H1 (cell line): Measurements from ENCODE around the gene KLF16. TPM values are rescaled to one million over a fixed set of nuclear protein-coding genes. Genes with fewer than 3 reads are reported as not detected.
"Not testable (repeated sequence)": the region's sequence is repeated elsewhere in the genome, so short reads cannot be mapped to it uniquely, and the experiment has no call there.

Experiments used
- CTCF ChIA-PET: fragments of 300-600 bp; sonication (Branson Sonifier 250); formaldehyde crosslinking; loops from one replicate; lab custom pipeline; 2021; ENCODE audit not compliant: partially characterized antibody; lab: Charles Lee
- POLR2A ChIA-PET: fragments of 300-600 bp; sonication (Branson Sonifier 250); formaldehyde crosslinking; loops from one replicate; lab custom pipeline; 2021; ENCODE audit warnings: inconsistent platforms; ENCODE audit not compliant: partially characterized antibody; lab: Charles Lee
- DNase-seq, 2 experiments: peaks; one replicate each; pipeline versions ENCODE4 v3.0.0 to v3.0.0-alpha.2; 2010 to 2022; ENCODE audit warnings: low spot score in 2 of 2, low read depth in 1 of 2, mixed read lengths in 1 of 2
- FAIRE-seq: peaks from 2 replicates; lab custom pipeline; 2011; peaks lifted over from hg19 to GRCh38; lab: Jason Lieb, UNC
- H2AFZ ChIP-seq: 2 replicates; pipeline ENCODE4 v1.8.1; 2012; ENCODE audit warnings: low read length, inconsistent platforms
- H2AK5ac ChIP-seq: 2 replicates; pipeline ENCODE4 v1.6.1; 2013; ENCODE audit warnings: low read depth, low read length
- H2BK120ac ChIP-seq: replicated peaks from 2 replicates; pipeline ENCODE3; 2013; ENCODE audit warnings: low read depth, low read length, inconsistent platforms
- H2BK12ac ChIP-seq: 2 replicates; pipeline ENCODE4 v1.6.1; 2013; ENCODE audit warnings: low read depth, low read length
- H2BK15ac ChIP-seq: 2 replicates; pipeline ENCODE4 v1.6.1; 2013; ENCODE audit warnings: low read length
- H2BK20ac ChIP-seq: 2 replicates; pipeline ENCODE4 v1.6.1; 2013; ENCODE audit warnings: low read length
- H2BK5ac ChIP-seq: 2 replicates; pipeline ENCODE4 v1.6.1; 2013; ENCODE audit warnings: low read depth, low read length
- H3K14ac ChIP-seq: 2 replicates; pipeline ENCODE4 v1.6.1; 2013; ENCODE audit warnings: inconsistent platforms; ENCODE audit not compliant: insufficient read length
- H3K18ac ChIP-seq: 2 replicates; pipeline ENCODE4 v1.6.1; 2013; ENCODE audit warnings: low read length; ENCODE audit errors: extremely low read depth
- H3K23ac ChIP-seq: 2 replicates; pipeline ENCODE4 v1.6.1; 2013; ENCODE audit warnings: inconsistent platforms; ENCODE audit not compliant: insufficient read length
- H3K23me2 ChIP-seq: 2 replicates; pipeline ENCODE4 v1.6.1; 2013; ENCODE audit warnings: low read depth, low read length
- H3K27ac ChIP-seq: 2 replicates; pipeline ENCODE4 v1.6.1; 2011; ENCODE audit warnings: low read depth, low read length, inconsistent platforms
- H3K27me3 ChIP-seq, 4 experiments: replicated peaks in 1 of 4; 1 replicate in 1 of 4; 2 replicates in 3 of 4; pipeline versions ENCODE4 v1.6.1 to v1.8.1; 2011 to 2013; ENCODE audit warnings: low read length in 3 of 4, mild to moderate bottlenecking in 3 of 4, inconsistent platforms in 2 of 4, mixed read lengths in 2 of 4, moderate library complexity in 1 of 4; ENCODE audit not compliant: control insufficient read depth in 3 of 4, insufficient read depth in 3 of 4; ENCODE audit errors: extremely low read depth in 1 of 4
- H3K36me3 ChIP-seq, 4 experiments: 2 replicates each; pipeline versions ENCODE4 v1.6.1 to v1.8.1; 2011 to 2013; ENCODE audit warnings: mild to moderate bottlenecking in 4 of 4, low read length in 3 of 4, moderate library complexity in 2 of 4, control low read depth in 1 of 4, inconsistent platforms in 1 of 4; ENCODE audit not compliant: insufficient read depth in 4 of 4, control insufficient read depth in 2 of 4
- H3K4ac ChIP-seq: replicated peaks from 2 replicates; pipeline ENCODE3; 2013; ENCODE audit warnings: low read length, low read depth, mixed read lengths, inconsistent platforms; ENCODE audit not compliant: insufficient read length
- H3K4me1 ChIP-seq, 4 experiments: replicated peaks in 1 of 4; 1 replicate in 1 of 4; 2 replicates in 3 of 4; pipeline versions ENCODE4 v1.6.1 to v1.8.1; 2011 to 2013; ENCODE audit warnings: low read length in 3 of 4, inconsistent platforms in 2 of 4, mixed read lengths in 1 of 4; ENCODE audit not compliant: insufficient read depth in 4 of 4, control insufficient read depth in 3 of 4
- H3K4me2 ChIP-seq, 2 experiments: 2 replicates each; pipeline versions ENCODE4 v1.6.1 to v1.8.1; 2011 to 2013; ENCODE audit warnings: low read depth in 2 of 2, low read length in 2 of 2, control low read depth in 1 of 2, inconsistent platforms in 1 of 2, mild to moderate bottlenecking in 1 of 2; ENCODE audit not compliant: insufficient read depth in 1 of 2
- H3K4me3 ChIP-seq, 4 experiments: fragments of 200-600, 300-600 bp in 1 of 4; sonication (generic), shearing (Covaris generic), sonication (Bioruptor Twin) in 1 of 4; 2 replicates each; pipeline versions ENCODE4 v1.5.1 to v1.8.1; 2011 to 2016; ENCODE audit warnings: low read length in 4 of 4, low read depth in 3 of 4, control low read depth in 2 of 4, inconsistent platforms in 2 of 4, mild to moderate bottlenecking in 2 of 4, mixed read lengths in 1 of 4, moderate library complexity in 1 of 4; ENCODE audit not compliant: insufficient read depth in 2 of 4; ENCODE audit errors: extremely low read depth in 1 of 4
- H3K56ac ChIP-seq: replicated peaks from 2 replicates; pipeline ENCODE3; 2013; ENCODE audit warnings: low read depth, mild to moderate bottlenecking, mixed read lengths, low read length, inconsistent platforms; ENCODE audit not compliant: insufficient read length
- H3K79me1 ChIP-seq: 2 replicates; pipeline ENCODE4 v1.6.1; 2013; ENCODE audit warnings: low read depth, low read length, control low read depth
- H3K79me2 ChIP-seq, 2 experiments: 2 replicates each; pipeline versions ENCODE4 v1.6.1 to v1.8.1; 2012 to 2013; ENCODE audit warnings: low read length in 2 of 2, mild to moderate bottlenecking in 2 of 2, inconsistent platforms in 1 of 2; ENCODE audit not compliant: insufficient read depth in 2 of 2, control insufficient read depth in 1 of 2
- H3K9ac ChIP-seq, 4 experiments: replicated peaks in 1 of 4; 1 replicate in 1 of 4; 2 replicates in 3 of 4; pipeline versions ENCODE4 v1.6.1 to v1.8.1; 2011 to 2013; ENCODE audit warnings: low read depth in 3 of 4, low read length in 3 of 4, control low read depth in 2 of 4, mild to moderate bottlenecking in 2 of 4, moderate library complexity in 2 of 4, inconsistent platforms in 1 of 4; ENCODE audit errors: extremely low read depth in 1 of 4
- H3K9me3 ChIP-seq, 2 experiments: 2 replicates each; pipeline versions ENCODE4 v1.6.1 to v1.8.1; 2012 to 2013; ENCODE audit warnings: mild to moderate bottlenecking in 2 of 2, moderate library complexity in 2 of 2, control low read depth in 1 of 2, inconsistent platforms in 1 of 2, low read depth in 1 of 2, low read length in 1 of 2, mixed read lengths in 1 of 2; ENCODE audit not compliant: insufficient read depth in 2 of 2
- H4K20me1 ChIP-seq, 2 experiments: replicated peaks in 1 of 2; 2 replicates each; pipeline versions ENCODE3 to v1.8.1; 2011 to 2013; ENCODE audit warnings: inconsistent platforms in 2 of 2, low read length in 2 of 2, mild to moderate bottlenecking in 1 of 2; ENCODE audit not compliant: insufficient read depth in 2 of 2, control insufficient read depth in 1 of 2
- H4K5ac ChIP-seq: 2 replicates; pipeline ENCODE4 v1.6.1; 2013; ENCODE audit warnings: low read length, low read depth, mixed read lengths, inconsistent platforms; ENCODE audit not compliant: insufficient read length
- H4K8ac ChIP-seq: 2 replicates; pipeline ENCODE4 v1.8.0; 2013; ENCODE audit warnings: mild to moderate bottlenecking, moderate library complexity, low read length, inconsistent platforms; ENCODE audit not compliant: insufficient read depth; ENCODE audit errors: extremely low read depth
- H4K91ac ChIP-seq: replicated peaks from 2 replicates; pipeline ENCODE3; 2013; ENCODE audit warnings: low read length, mixed read lengths, inconsistent platforms; ENCODE audit not compliant: insufficient read length
- WGBS, 2 experiments: shearing (Covaris generic) in 1 of 2; methylation state at CpG; one replicate each; pipeline versions ENCODE4 v1.1.6 to v1.1.7; 2013 to 2015; ENCODE audit warnings: low lambda C conversion rate in 2 of 2, mixed read lengths in 2 of 2, inconsistent platforms in 1 of 2, low coverage in 1 of 2, missing lambda C conversion rate in 1 of 2; ENCODE audit not compliant: insufficient replicate concordance in 2 of 2, insufficient coverage in 1 of 2, insufficient read length in 1 of 2; ENCODE audit errors: extremely low coverage in 1 of 2, missing lambda C conversion rate in 1 of 2; 5-methylcytosine and 5-hydroxymethylcytosine counted together
- polyA plus RNA-seq, 7 experiments: library from polyadenylated mRNA; depleted of rRNA in 3 of 7; stranded (reverse) in 5 of 7; unstranded in 2 of 7; fragments of >200 nt in 5 of 7; fragments of 200-250 nt in 2 of 7; gene quantifications; 1 replicate in 5 of 7; 2 replicates in 1 of 7; 4 replicates in 1 of 7; pipeline versions ENCODE4 v1.2.1 to v1.2.3, GENCODE V29; 2011 to 2013; ENCODE audit warnings: missing spikeins in 2 of 7, mixed read lengths in 2 of 7
- total RNA-seq: library from RNA; stranded (reverse); fragmentation: NEBNext Ultra II Directional; extraction: Animal tissue kit (Norgen Biotek cat#: 25700); gene quantifications from 2 replicates; pipeline ENCODE4 v1.2.1, GENCODE V29; 2021

KLF16 gene
- total and polyA plus RNA-seq, 2 of the 8 experiments (the other 6 are each of a cell fraction or from before 2014, with no cell fraction given), result 14.3 to 45.9 TPM

GRCh38 chr19:1878583-1878982 is 15.2 kb upstream of the KLF16 start:
- POLR2A ChIA-PET, H3K4me2 ChIP-seq, H3K9me3 ChIP-seq, H4K5ac ChIP-seq, H3K4me3 ChIP-seq, H3K27ac ChIP-seq, CTCF ChIA-PET, H3K27me3 ChIP-seq, H4K91ac ChIP-seq, H3K14ac ChIP-seq, H4K8ac ChIP-seq, H2BK15ac ChIP-seq, H3K18ac ChIP-seq, H2BK12ac ChIP-seq, H2BK120ac ChIP-seq, DNase-seq, H3K4ac ChIP-seq, H3K23ac ChIP-seq, H2AK5ac ChIP-seq, FAIRE-seq, H3K9ac ChIP-seq, H2BK5ac ChIP-seq, H3K56ac ChIP-seq, H3K36me3 ChIP-seq, H2AFZ ChIP-seq, H2BK20ac ChIP-seq: not testable (repeated sequence)
- Histone ChIP-seq H4K20me1 (peaks cover 6 to 20% of the 10 kb centered on the region in 2 experiments), H3K23me2 (peaks cover 14% of the 10 kb centered on the region), H3K79me2 (peaks cover 0 to 38% of the 10 kb centered on the region in 2 experiments; a peak in 3 of 4 replicates), H3K4me1 (peaks cover 0 to 12% (median 8%) of the 10 kb centered on the region in 4 experiments; a peak in 6 of 7 replicates), H3K79me1 (peaks cover 15% of the 10 kb centered on the region)
- 92% methylated on average over 7 of the region's 8 CpGs; no CpG with 5 or more reads in 1 of the 2 experiments for WGBS, 2 experiments

- Histone ChIP-seq H3K79me2 (peaks cover 0 to 35% of the 10 kb centered on the region in 2 experiments; a peak in 3 of 4 replicates), H3K4me2 (peak overlapping the region; percentile 74 to 89)
- CTCF ChIA-PET, result interaction anchor here (1.1 to 2.1 kb wide), 7 partner anchors 11 to 53 kb away, joined by 3 to 9 read pairs (median 3); no protein-coding TSS in a partner anchor
Measured at GRCh38 chr19:1877280-1877660, 13.9 kb upstream of the KLF16 start.

More at GRCh38 chr19:1877280-1877660, 13.9 kb upstream of the KLF16 start:
- not testable (repeated sequence) for H3K18ac ChIP-seq, DNase-seq, H3K56ac ChIP-seq, H3K14ac ChIP-seq, H3K4ac ChIP-seq, H3K36me3 ChIP-seq, FAIRE-seq, H4K8ac ChIP-seq, H4K5ac ChIP-seq, H3K9me3 ChIP-seq, H4K91ac ChIP-seq, H2BK20ac ChIP-seq, H2AFZ ChIP-seq, H2BK5ac ChIP-seq, H2BK15ac ChIP-seq, H3K4me1 ChIP-seq, H2BK12ac ChIP-seq, H3K27me3 ChIP-seq, H2BK120ac ChIP-seq, H3K27ac ChIP-seq, H2AK5ac ChIP-seq, H3K23ac ChIP-seq, H3K9ac ChIP-seq
- H3K23me2 ChIP-seq, result peaks cover 14% of the 10 kb centered on the region
- POLR2A ChIA-PET, result interaction anchor here (1.3 to 1.6 kb wide), 4 partner anchors 13 to 128 kb away, joined by 3 to 10 read pairs (median 6); partner anchors contain the start of genes ADAT3 and SCAMP4
- H3K79me1 ChIP-seq, result peaks cover 10% of the 10 kb centered on the region
- H4K20me1 ChIP-seq, result peaks cover 3 to 12% of the 10 kb centered on the region in 2 experiments
- peak overlapping the region in 2 of 4 experiments; percentile 27 to 87; a peak in 4 of 8 replicates for H3K4me3 ChIP-seq
- 20% methylated on average over 1 of the region's 47 CpGs; no CpG with 5 or more reads in 1 of the 2 experiments for WGBS, 2 experiments
